ENCODE results near the gene GNAI3. TPM values are rescaled to one million over a fixed set of nuclear protein-coding genes. Genes with fewer than 3 reads are reported as not detected.

Gene GNAI3
- total RNA-seq, 1 experiment from 2014 or later: 9.9 TPM

- H2BK5ac ChIP-seq (ENCODE audit: insufficient read length, low read length): no peak overlapping the region
- Mint-ChIP-seq H3K9me3 (no peaks in the 10 kb centered on the region), H3K27ac (no peak overlapping the region; a peak in 1 of 7 replicates), H3K27me3 (ENCODE audit: low read depth) (no peaks in the 10 kb centered on the region), H3K4me1 (peaks cover 4 to 24% of the 10 kb centered on the region in 2 experiments), H3K36me3 (ENCODE audit: insufficient read depth in 1 of 3, low read depth in 3 of 3) (peaks cover 27 to 48% (median 43%) of the 10 kb centered on the region in 3 experiments; a peak in 6 of 7 replicates), H3K4me3 (no peak overlapping the region)
- no peak overlapping the region for H2AK5ac ChIP-seq (ENCODE audit: insufficient read length, low read length)
- no peak overlapping the region for H3K18ac ChIP-seq (ENCODE audit: insufficient read length, low read depth, low read length)
- H4K91ac ChIP-seq (ENCODE audit: insufficient read length, low read depth, low read length): no peak overlapping the region
- no peaks in the 10 kb centered on the region for H3K79me1 ChIP-seq (ENCODE audit: insufficient read depth, low read depth, low read length, poor library complexity, severe bottlenecking)
- H4K8ac ChIP-seq (replicated peaks; ENCODE audit: insufficient read length, low read depth, low read length): no peak overlapping the region
- H3K14ac ChIP-seq (ENCODE audit: insufficient read depth, low read length): no peak overlapping the region; the same call in 1 of the 2 replicates
- H3K27ac ChIP-seq (ENCODE audit: insufficient read length, low read depth, low read length): no peak overlapping the region
- H3K9me3 ChIP-seq (ENCODE audit: control insufficient read depth, low read depth, low read length): no peaks in the 10 kb centered on the region
- no CpG with 5 or more reads among the region's 30 CpGs for WGBS (ENCODE audit: extremely low coverage, insufficient read length, low lambda C conversion rate)
- no peak overlapping the region for H2BK120ac ChIP-seq (ENCODE audit: low read depth, low read length, poor library complexity, severe bottlenecking)
- no peak overlapping the region for H3K23ac ChIP-seq (ENCODE audit: insufficient read length, low read depth, low read length)
- no peak overlapping the region for H2BK20ac ChIP-seq (ENCODE audit: low read depth, low read length, poor library complexity, severe bottlenecking)
- H4K5ac ChIP-seq (ENCODE audit: insufficient read length, low read depth, low read length): no peak overlapping the region
- no peak overlapping the region for H3T11ph ChIP-seq (ENCODE audit: low read length)
- no peak overlapping the region for H2BK12ac ChIP-seq (ENCODE audit: insufficient read length, low read depth, low read length)
- no peaks in the 10 kb centered on the region for H3K27me3 ChIP-seq (ENCODE audit: insufficient read depth, low read length)
- no peak overlapping the region for H3K4ac ChIP-seq (ENCODE audit: low read depth, low read length)
- H3K9ac ChIP-seq (ENCODE audit: extremely low read depth, insufficient read length, low read length): no peak overlapping the region
- H3K4me2 ChIP-seq (ENCODE audit: insufficient read depth, insufficient read length, low read length): no peak overlapping the region
- no peaks in the 10 kb centered on the region for H3K23me2 ChIP-seq (ENCODE audit: insufficient read length, low read depth, low read length, poor library complexity, severe bottlenecking)
- no peaks in the 10 kb centered on the region for H3K79me2 ChIP-seq (ENCODE audit: insufficient read depth, low read length)
- no peaks in the 10 kb centered on the region for H3K4me1 ChIP-seq (ENCODE audit: insufficient read depth, low read length)
- H3K56ac ChIP-seq (ENCODE audit: insufficient read length, low read depth, low read length): no peak overlapping the region
- peak; percentile 66 for DNase-seq
- H4K20me1 ChIP-seq (ENCODE audit: control insufficient read depth, insufficient read depth, insufficient read length): no peaks in the 10 kb centered on the region
- peak; percentile 56; the same call in 2 of the 3 replicates for TF ChIP-seq CTCF (conservative IDR thresholded peaks at IDR 0.05)
- H2AFZ ChIP-seq (ENCODE audit: low read length): no peak overlapping the region
- no peak overlapping the region for H2BK15ac ChIP-seq (ENCODE audit: low read depth, low read length)
Measured at GRCh38 chr1:109630081-109630897, 81.9 kb downstream of the GNAI3 start.

All from H9 (cell line).